Uterus (tissue), 2 donors: ENCODE measurements around the gene RNU5B-1.

ENCODE experiments used
- CTCF ChIP-seq, 4 experiments: fragments of 200-600 bp in 2 of 4; fragments of 450-650 bp in 2 of 4; sonication (generic) in 2 of 4; IDR thresholded peaks; one replicate each; pipeline ENCODE4 v1.5.1; 2016 to 2019; ENCODE audit warnings: antibody characterized with exemption in 4 of 4, mild to moderate bottlenecking in 2 of 4, moderate library complexity in 1 of 4
- POLR2A ChIP-seq, 2 donors: fragments of 450-650 bp; IDR thresholded peaks; one replicate each; pipeline ENCODE4 v1.6.1; 2016; ENCODE audit warnings: antibody characterized with exemption in 2 of 2, mild to moderate bottlenecking in 1 of 2, moderate library complexity in 1 of 2

- TF ChIP-seq CTCF (IDR thresholded peaks at IDR 0.05) (no peak), POLR2A (IDR thresholded peaks at IDR 0.05) (no peak)
Measured at GRCh38 chr15:65327651-65328393, 23.3 kb downstream of the RNU5B-1 start.
